HEK293T (cell line): ENCODE results near the gene RAD51D.

Experiments
- CTBP1 ChIP-seq: fragments of 450-650 bp; IDR thresholded peaks from 2 replicates; pipeline ENCODE4 v1.6.1; 2016; ENCODE audit warnings: borderline replicate concordance
- ELF4 ChIP-seq: fragments of 450-650 bp; IDR thresholded peaks from 2 replicates; pipeline ENCODE4 v1.6.1; 2017; ENCODE audit warnings: antibody characterized with exemption
- FOXK2 ChIP-seq: fragments of 450-650 bp; IDR thresholded peaks from 2 replicates; pipeline ENCODE4 v1.6.1; 2016; ENCODE audit warnings: mild to moderate bottlenecking
- FOXM1 ChIP-seq: fragments of 450-650 bp; IDR thresholded peaks from 2 replicates; pipeline ENCODE4 v1.6.1; 2017; ENCODE audit warnings: mild to moderate bottlenecking, borderline replicate concordance
- HDGF ChIP-seq: fragments of 450-650 bp; IDR thresholded peaks from 2 replicates; pipeline ENCODE4 v1.6.1; 2017; ENCODE audit warnings: antibody characterized with exemption, borderline replicate concordance
- PKNOX1 ChIP-seq: fragments of 450-650 bp; IDR thresholded peaks from 2 replicates; pipeline ENCODE4 v1.6.1; 2016
- SP1 ChIP-seq: fragments of 450-650 bp; IDR thresholded peaks from 2 replicates; pipeline ENCODE4 v1.6.1; 2017
- SUZ12 ChIP-seq: fragments of 450-650 bp; IDR thresholded peaks from 2 replicates; pipeline ENCODE4 v1.6.1; 2016; ENCODE audit warnings: mild to moderate bottlenecking
- ZNF384 ChIP-seq: fragments of 450-650 bp; IDR thresholded peaks from 2 replicates; pipeline ENCODE4 v1.6.1; 2016

- no peak for TF ChIP-seq HDGF
- TF ChIP-seq PKNOX1: no peak
- TF ChIP-seq SP1: no peak
- TF ChIP-seq CTBP1: no peak
- no peak for TF ChIP-seq FOXK2
- TF ChIP-seq SUZ12: no peak
- no peak for TF ChIP-seq FOXM1
- no peak for TF ChIP-seq ELF4
- TF ChIP-seq ZNF384: no peak
Measured at GRCh38 chr17:35132816-35133550, 13.3 kb upstream of the RAD51D start.
